HepG2 (cell line): ENCODE results near the gene AP1S3. TPM values are rescaled to one million over a fixed set of nuclear protein-coding genes. Genes with fewer than 3 reads are reported as not detected.
A peak's percentile ranks its signal among the peaks of the same experiment; 100 is the strongest.

ENCODE experiments used
- ATAC-seq: fragments of 200-7000 bp; cut with Tn5 transposase; 3 replicates; pipeline ENCODE4 v1.9.1; 2020; ENCODE audit warnings: mild to moderate bottlenecking, moderate library complexity
- BruUV-seq: library from RNA; stranded (reverse); fragments of 400-500 nt; replicated peaks from 2 replicates; lab custom pipeline; 2021; lab: Mats Ljungman, UMichigan
- CTCF ChIA-PET: fragments of 300-600 bp; formaldehyde crosslinking; extraction: SDS; loops from one replicate; lab custom pipeline; 2021; ENCODE audit warnings: low total read pairs, inconsistent platforms, low intra/inter-chr PET ratio; lab: Yijun Ruan, JAX
- POLR2A ChIA-PET: fragments of 350-600 bp; sonication (Branson Sonifier 250); formaldehyde crosslinking; loops from one replicate; lab custom pipeline; 2020; ENCODE audit warnings: antibody characterized with exemption, inconsistent platforms; lab: Yijun Ruan, JAX
- DNase-seq: peaks from one replicate; pipeline ENCODE4 v3.0.0-alpha.2; 2015; ENCODE audit warnings: low spot score
- FAIRE-seq: peaks from 3 replicates; lab custom pipeline; 2011; peaks lifted over from hg19 to GRCh38; lab: Jason Lieb, UNC
- H2AFZ ChIP-seq: one replicate; pipeline ENCODE4 v1.6.1; 2011; ENCODE audit warnings: low read length, inconsistent platforms
- H3K27ac ChIP-seq: fragments of 300-600 bp; 3 replicates; pipeline ENCODE4 v1.8.0; 2011; ENCODE audit warnings: mixed run types, mild to moderate bottlenecking, mixed read lengths, low read length, inconsistent platforms; ENCODE audit not compliant: insufficient read depth; ENCODE audit errors: extremely low read length
- H3K27me3 ChIP-seq, 2 experiments: fragments of 200-600 bp in 1 of 2; 2 replicates in 1 of 2; 3 replicates in 1 of 2; pipeline versions ENCODE4 v1.6.0 to v1.8.0; 2011; ENCODE audit warnings: low read length in 2 of 2, mild to moderate bottlenecking in 2 of 2, moderate library complexity in 2 of 2, inconsistent platforms in 1 of 2; ENCODE audit not compliant: insufficient read depth in 2 of 2, control insufficient read depth in 1 of 2
- H3K36me3 ChIP-seq, 2 experiments: fragments of 200-600 bp in 1 of 2; replicated peaks in 1 of 2; 2 replicates in 1 of 2; 3 replicates in 1 of 2; pipeline versions ENCODE4 v1.5.1 to v1.8.0; 2011; ENCODE audit warnings: low read length in 2 of 2, inconsistent platforms in 1 of 2; ENCODE audit not compliant: insufficient read depth in 2 of 2, control insufficient read depth in 1 of 2
- H3K4me1 ChIP-seq: 2 replicates; pipeline ENCODE4 v1.5.1; 2012; ENCODE audit warnings: low read length, inconsistent platforms; ENCODE audit not compliant: insufficient read depth
- H3K4me2 ChIP-seq: 2 replicates; pipeline ENCODE4 v1.6.0; 2011; ENCODE audit warnings: low read depth, low read length, inconsistent platforms
- H3K4me3 ChIP-seq, 3 experiments: fragments of 200-600 bp in 1 of 3; sonication (generic), shearing (Covaris generic) in 1 of 3; replicated peaks in 1 of 3; 2 replicates each; pipeline ENCODE4 v1.5.1; 2011 to 2016; ENCODE audit warnings: low read length in 3 of 3, inconsistent platforms in 2 of 3, low read depth in 2 of 3, mild to moderate bottlenecking in 2 of 3, control low read depth in 1 of 3, mixed read lengths in 1 of 3; ENCODE audit not compliant: insufficient read depth in 1 of 3
- H3K79me2 ChIP-seq: one replicate; pipeline ENCODE4 v1.6.1; 2011; ENCODE audit warnings: low read length, inconsistent platforms; ENCODE audit not compliant: insufficient read depth
- H3K9ac ChIP-seq: 2 replicates; pipeline ENCODE4 v1.6.0; 2011; ENCODE audit warnings: mild to moderate bottlenecking, low read depth, low read length, inconsistent platforms; ENCODE audit not compliant: insufficient read depth
- H3K9me3 ChIP-seq: 2 replicates; pipeline ENCODE4 v1.5.1; 2012; ENCODE audit warnings: mild to moderate bottlenecking, low read length
- H4K20me1 ChIP-seq: 2 replicates; pipeline ENCODE4 v1.6.0; 2011; ENCODE audit warnings: inconsistent platforms, mild to moderate bottlenecking, low read length, moderate library complexity; ENCODE audit not compliant: insufficient read depth
- ARID5B ChIP-seq: IDR thresholded peaks from 2 replicates; pipeline ENCODE4 v1.4.0; 2020; ENCODE audit warnings: mild to moderate bottlenecking, missing genetic modification reagents
- ATF3 ChIP-seq: sonication (generic); formaldehyde crosslinking; IDR thresholded peaks from 2 replicates; pipeline ENCODE4 v1.4.0; 2020; ENCODE audit warnings: missing genetic modification reagents
- CREB1 ChIP-seq, 2 experiments: fragments of 450-650 bp in 1 of 2; IDR thresholded peaks; 2 replicates each; pipeline ENCODE4 v1.6.1; 2016 to 2017; ENCODE audit warnings: control low read depth in 1 of 2, mild to moderate bottlenecking in 1 of 2, missing compliant biosample characterization in 1 of 2, missing genetic modification characterization in 1 of 2
- ELF1 ChIP-seq: sonication (generic); formaldehyde crosslinking; IDR thresholded peaks from 2 replicates; pipeline ENCODE4 v1.4.0; 2020; ENCODE audit warnings: missing genetic modification reagents
- ELF3 ChIP-seq: IDR thresholded peaks from 2 replicates; pipeline ENCODE4 v1.6.1; 2016; ENCODE audit warnings: missing genetic modification reagents, missing compliant biosample characterization
- ETV5 ChIP-seq: IDR thresholded peaks from 2 replicates; pipeline ENCODE4 v1.6.1; 2018; ENCODE audit warnings: missing biosample characterization, missing genetic modification reagents, inconsistent platforms, borderline replicate concordance
- ETV6 ChIP-seq: sonication (generic); formaldehyde crosslinking; conservative IDR thresholded peaks from 2 replicates; pipeline ENCODE4 v1.4.0; 2020; ENCODE audit warnings: missing genetic modification reagents
- FLYWCH1 ChIP-seq: sonication (generic); formaldehyde crosslinking; IDR thresholded peaks from 2 replicates; pipeline ENCODE4 v1.8.1; 2023; ENCODE audit warnings: mild to moderate bottlenecking, missing genetic modification reagents
- FOSL1 ChIP-seq: sonication (generic); formaldehyde crosslinking; IDR thresholded peaks from 2 replicates; pipeline ENCODE4 v1.9.0; 2021; ENCODE audit warnings: missing genetic modification reagents, borderline replicate concordance
- FOSL2 ChIP-seq: sonication (generic); formaldehyde crosslinking; IDR thresholded peaks from 2 replicates; pipeline ENCODE4 v1.4.0; 2020; ENCODE audit warnings: missing genetic modification reagents
- JUND ChIP-seq: sonication (generic); formaldehyde crosslinking; IDR thresholded peaks from 2 replicates; pipeline ENCODE4 v1.8.0; 2022; ENCODE audit warnings: mild to moderate bottlenecking, missing genetic modification reagents
- NR2F6 ChIP-seq, 2 experiments: IDR thresholded peaks; 2 replicates each; pipeline ENCODE4 v1.6.1; 2016; ENCODE audit warnings: antibody characterized with exemption in 1 of 2, mild to moderate bottlenecking in 1 of 2
- SAP130 ChIP-seq: IDR thresholded peaks from 2 replicates; pipeline ENCODE4 v1.6.1; 2016; ENCODE audit warnings: low read depth
- SP2 ChIP-seq: sonication (generic); formaldehyde crosslinking; IDR thresholded peaks from 2 replicates; pipeline ENCODE4 v1.5.1; 2020; ENCODE audit warnings: mild to moderate bottlenecking, missing genetic modification reagents
- TEAD3 ChIP-seq: optimal IDR thresholded peaks from 2 replicates; pipeline ENCODE3; 2016; ENCODE audit warnings: borderline replicate concordance
- TFAP4 ChIP-seq: sonication (generic); IDR thresholded peaks from 2 replicates; pipeline ENCODE4 v1.6.1; 2016; ENCODE audit warnings: low read depth, borderline replicate concordance
- TRIM22 ChIP-seq: fragments of 450-650 bp; IDR thresholded peaks from 2 replicates; pipeline ENCODE4 v1.6.1; 2017
- ZMYM2 ChIP-seq: sonication (generic); formaldehyde crosslinking; IDR thresholded peaks from 2 replicates; pipeline ENCODE4 v1.8.0; 2022; ENCODE audit warnings: mild to moderate bottlenecking, missing genetic modification reagents
- ZNF12 ChIP-seq: sonication (generic); formaldehyde crosslinking; IDR thresholded peaks from 2 replicates; pipeline ENCODE4 v1.5.0; 2020; ENCODE audit warnings: missing genetic modification reagents
- ZNF644 ChIP-seq: IDR thresholded peaks from 2 replicates; pipeline ENCODE4 v1.6.1; 2016; ENCODE audit warnings: low read depth
- ZNF761 ChIP-seq: sonication (generic); formaldehyde crosslinking; conservative IDR thresholded peaks from 2 replicates; pipeline ENCODE4 v1.4.0; 2020; ENCODE audit warnings: mild to moderate bottlenecking, missing genetic modification reagents
- WGBS: methylation state at CpG from one replicate; pipeline ENCODE4 v1.1.6; 2017; ENCODE audit warnings: low lambda C conversion rate; 5-methylcytosine and 5-hydroxymethylcytosine counted together
- in situ Hi-C: cut with HindIII; loops from 2 replicates; pipeline ENCODE4 v1.10.0; 2017; ENCODE audit warnings: low pct_unique_long_range_greater_than_20kb; ENCODE audit not compliant: extremely low pct_ligation_motif_present
- intact Hi-C: fragments of 100-400 bp; cut with micrococcal nuclease; formaldehyde crosslinking; loops from one replicate; pipeline ENCODE4 v1.10.0; 2022; ENCODE audit not compliant: unreplicated experiment
- polyA plus RNA-seq, 8 experiments: library from polyadenylated mRNA; depleted of rRNA in 3 of 8; stranded (reverse) in 7 of 8; unstranded in 1 of 8; fragments of >200 nt; fragmentation: Illumina TruSeq in 4 of 8; extraction: Trizol in 4 of 8; gene quantifications; 2 replicates each; pipeline versions ENCODE4 v1.2.1 to v1.2.3, GENCODE V29; 2011 to 2016; ENCODE audit warnings: low read depth in 4 of 8, missing spikeins in 1 of 8, mixed read lengths in 1 of 8; ENCODE audit not compliant: insufficient read depth in 1 of 8
- total RNA-seq, 5 experiments: library from RNA; depleted of rRNA; stranded (reverse); fragments of >200 nt; fragmentation: Illumina TruSeq; extraction: Trizol; gene quantifications; 2 replicates each; pipeline ENCODE4 v1.2.3, GENCODE V29; 2016; ENCODE audit warnings: low read depth in 1 of 5

AP1S3 gene
- total and polyA plus RNA-seq, 2 of the 13 experiments (the other 11 are each of a cell fraction or from before 2014, with no cell fraction given), result 3.0 to 16.3 TPM

- Histone ChIP-seq H3K4me2 (no peak overlapping the region), H4K20me1 (no peaks in the 10 kb centered on the region), H3K4me1 (peaks cover 35% of the 10 kb centered on the region), H2AFZ (no peak overlapping the region), H3K9me3 (no peaks in the 10 kb centered on the region), H3K9ac (no peak overlapping the region), H3K4me3 (no peak overlapping the region), H3K27ac (no peak overlapping the region), H3K79me2 (no peaks in the 10 kb centered on the region), H3K36me3 (no peaks in the 10 kb centered on the region), H3K27me3 (no peaks in the 10 kb centered on the region)
- DNase-seq (peak; percentile 80), FAIRE-seq (no peak), ATAC-seq (peak; percentile 83)
- POLR2A ChIA-PET, result interaction anchor here (1.0 to 1.4 kb wide), 2 partner anchors 34 to 184 kb away, joined by 3 to 4 read pairs; no protein-coding TSS in a partner anchor
- no TSS peak for BruUV-seq
- intact Hi-C loops (loop anchor here (5.0 kb wide), 1 partner anchor 38 kb away; no protein-coding TSS in a partner anchor), in situ Hi-C loops (no loop called here)
- WGBS, result 37% methylated on average over 5 of the region's 5 CpGs
- CTCF ChIA-PET, result no interaction called here
- TF ChIP-seq ATF3 (peak; percentile 91), JUND (peak; percentile 67), ETV6 (CRISPR knock-in tag) (no peak), ZNF644 (CRISPR knock-in tag) (peak; percentile 72), ZNF761 (CRISPR knock-in tag) (no peak), NR2F6 (IDR thresholded peaks at IDR 0.05) (no peak), NR2F6 (CRISPR knock-in tag; IDR thresholded peaks at IDR 0.05) (0 out of 2 replicates have a peak, but pooled peaks have one; percentile 14), FOSL1 (CRISPR knock-in tag) (peak; percentile 73), ETV5 (CRISPR knock-in tag) (0 out of 2 replicates have a peak, but pooled peaks have one; percentile 20), ELF3 (CRISPR knock-in tag) (peak; percentile 36; the same call in 1 of the 2 replicates), ELF1 (CRISPR knock-in tag) (peak; percentile 28; the same call in 1 of the 2 replicates), FOSL2 (CRISPR knock-in tag) (peak; percentile 98), ARID5B (CRISPR knock-in tag) (peak; percentile 66), FLYWCH1 (CRISPR knock-in tag) (no peak), SP2 (CRISPR knock-in tag) (no peak), ZNF12 (CRISPR knock-in tag) (peak; percentile 39; the same call in 1 of the 2 replicates), SAP130 (peak; percentile 50; the same call in 1 of the 2 replicates), TFAP4 (0 out of 2 replicates have a peak, but pooled peaks have one; percentile 33), TEAD3 (CRISPR knock-in tag) (peak; percentile 91), CREB1 (IDR thresholded peaks at IDR 0.05) (peak; percentile 62; the same call in 1 of the 2 replicates), CREB1 (CRISPR knock-in tag; IDR thresholded peaks at IDR 0.05) (peak; percentile 77), ZMYM2 (CRISPR knock-in tag) (no peak), TRIM22 (no peak)
These were observed 111.9 kb downstream of the AP1S3 start for GRCh38 chr2:223725494-223725893.
